HG02938 (cell line): Measurements from ENCODE around the gene ELP2.
"Not testable (repeated sequence)": the region's sequence is repeated elsewhere in the genome, so short reads cannot be mapped to it uniquely, and the experiment has no call there.

ENCODE experiments used
- ATAC-seq: cut with Tn5 transposase; IDR thresholded peaks from one replicate; pipeline ENCODE4 v1.9.1; 2021; ENCODE audit warnings: mild to moderate bottlenecking, moderate library complexity; ENCODE audit not compliant: unreplicated experiment

ELP2 gene

DNA sequence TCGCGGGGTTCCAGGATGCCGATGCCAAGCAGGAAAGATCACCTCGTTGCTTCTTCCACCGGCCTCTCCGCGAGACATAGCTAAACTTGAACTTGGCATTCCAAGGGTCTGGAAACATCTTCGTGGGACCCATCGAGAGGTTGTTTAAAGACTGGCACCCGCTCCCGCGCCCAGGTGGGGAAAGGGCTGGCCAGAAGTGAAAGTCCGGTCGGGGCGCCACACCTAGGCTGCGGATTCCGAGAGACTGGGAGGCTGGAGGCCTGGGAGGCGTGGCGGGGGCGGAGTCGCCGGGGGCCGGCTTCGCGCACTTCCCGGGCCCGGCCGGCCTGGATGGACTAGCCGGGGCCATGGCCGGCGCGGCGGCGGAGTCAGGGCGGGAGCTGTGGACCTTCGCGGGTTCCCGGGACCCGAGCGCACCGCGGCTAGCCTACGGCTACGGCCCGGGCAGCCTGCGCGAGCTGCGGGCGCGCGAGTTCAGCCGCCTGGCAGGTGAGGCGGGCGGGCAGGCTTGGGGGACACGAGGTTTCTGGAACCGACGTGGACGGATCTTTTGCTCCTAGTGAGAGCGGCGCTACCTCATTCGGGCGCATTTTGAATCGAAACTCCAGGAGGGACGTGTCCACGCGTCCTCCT lies 57.6 kb downstream of the ELP2 start, which contains the start of gene MOCOS:
Gene MOCOS, plus strand, starts transcription at position 305 of the 633 bp plus-strand sequence. Its CDS starts 43 bp downstream, at position 348.
- peak; percentile 55 for ATAC-seq

DNA sequence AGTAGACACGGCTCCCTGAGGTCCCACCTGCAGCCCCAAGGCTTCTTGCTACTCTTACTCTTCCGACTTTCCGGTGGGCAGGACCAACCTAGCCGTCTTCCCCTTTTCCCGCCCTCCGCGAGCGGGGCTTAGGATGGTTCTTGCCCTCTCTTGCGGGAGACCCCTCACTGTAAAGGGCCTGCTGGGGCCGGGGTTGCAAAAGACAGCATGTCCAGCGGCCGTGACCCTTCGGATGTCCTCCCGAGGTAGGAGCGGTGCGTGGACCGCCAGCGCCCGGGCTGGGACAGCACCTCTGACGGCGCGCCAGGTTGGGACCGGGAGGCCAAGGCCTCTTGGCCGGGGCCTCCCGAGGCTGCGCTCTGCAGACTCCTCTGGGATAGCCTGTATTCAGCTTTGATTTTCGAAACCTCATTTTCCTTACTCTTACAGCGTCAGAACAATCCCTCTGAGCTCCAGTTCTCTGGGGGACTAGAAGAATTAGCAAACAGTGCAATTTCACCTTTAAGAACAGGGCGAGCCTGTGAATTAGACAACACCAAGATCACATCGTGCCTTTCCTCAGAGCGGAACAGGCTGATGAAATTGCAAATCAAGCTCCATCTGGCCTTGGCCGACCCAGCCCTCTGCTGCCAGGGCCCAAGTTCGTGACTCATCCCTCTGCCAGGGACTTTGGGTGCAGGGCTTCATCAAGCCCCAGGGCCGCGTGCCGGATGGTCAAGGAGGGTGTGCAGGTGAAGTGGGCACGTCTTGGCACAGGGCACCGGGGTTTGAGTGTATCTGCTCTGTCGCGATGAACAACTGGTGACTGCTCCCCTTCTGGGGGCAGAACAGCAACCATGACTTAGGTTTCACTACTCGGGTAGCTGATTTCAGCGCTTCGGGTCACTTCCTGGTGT lies 58.4 kb downstream of the ELP2 start:
- ATAC-seq: peak; percentile 7

DNA sequence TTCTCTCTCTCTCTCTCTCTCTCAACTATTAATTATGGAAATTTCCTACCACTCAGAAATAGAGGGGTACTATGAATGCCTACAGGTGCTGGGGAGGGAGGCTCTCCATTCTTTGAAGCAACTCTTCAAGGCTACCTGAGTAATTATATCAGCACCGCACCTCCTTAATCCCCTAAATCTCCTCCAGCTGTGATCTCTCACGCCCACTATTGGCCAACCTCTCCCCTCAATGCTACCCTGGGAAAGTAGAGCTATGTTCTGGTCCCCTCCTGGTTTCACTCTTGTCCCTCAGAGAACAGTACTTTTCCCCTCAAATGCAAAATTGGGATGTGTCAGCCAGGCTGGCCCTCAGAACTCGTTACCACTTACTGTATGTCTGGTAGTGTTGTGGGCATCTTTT lies 59.2 kb downstream of the ELP2 start:
- no peak for ATAC-seq

DNA sequence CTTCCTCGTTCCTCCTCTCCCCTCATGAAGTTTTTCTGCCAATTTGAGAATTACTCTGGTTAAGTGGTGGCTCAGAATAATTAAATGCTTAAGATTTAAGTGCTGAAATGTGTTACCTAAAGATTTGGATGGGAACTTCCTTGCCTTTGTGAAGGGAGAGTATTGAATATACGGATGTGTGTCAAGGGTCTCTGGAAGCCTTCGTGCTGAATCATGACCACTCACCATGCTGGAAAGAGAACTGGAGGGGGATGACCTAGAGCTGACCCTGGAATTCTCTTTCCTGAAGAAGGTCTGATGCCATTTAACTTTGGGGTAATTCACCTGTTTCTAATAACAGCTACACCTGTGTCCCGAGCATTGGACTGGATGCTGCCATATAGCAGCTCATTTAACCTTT lies 59.8 kb downstream of the ELP2 start:
- ATAC-seq: no peak

DNA sequence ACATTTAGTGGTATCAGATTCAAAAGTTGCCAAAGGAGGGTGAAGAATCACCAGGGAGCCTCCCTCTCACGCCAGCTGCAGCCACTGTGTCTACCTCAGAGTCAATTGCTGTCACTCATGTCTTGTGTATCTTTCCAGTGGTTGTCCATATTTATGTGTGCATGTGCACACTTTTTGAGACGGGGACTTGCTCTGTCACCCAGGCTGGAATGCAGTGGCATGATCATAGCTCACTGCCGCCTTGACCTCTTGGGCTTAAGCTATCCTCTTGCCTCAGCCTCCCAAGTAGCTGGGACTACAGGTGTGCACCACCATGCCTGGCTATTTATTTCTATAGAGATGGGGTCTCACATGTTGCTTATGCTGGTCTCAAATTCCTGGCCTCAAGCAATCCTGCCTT lies 61.6 kb downstream of the ELP2 start:
- ATAC-seq: no peak

DNA sequence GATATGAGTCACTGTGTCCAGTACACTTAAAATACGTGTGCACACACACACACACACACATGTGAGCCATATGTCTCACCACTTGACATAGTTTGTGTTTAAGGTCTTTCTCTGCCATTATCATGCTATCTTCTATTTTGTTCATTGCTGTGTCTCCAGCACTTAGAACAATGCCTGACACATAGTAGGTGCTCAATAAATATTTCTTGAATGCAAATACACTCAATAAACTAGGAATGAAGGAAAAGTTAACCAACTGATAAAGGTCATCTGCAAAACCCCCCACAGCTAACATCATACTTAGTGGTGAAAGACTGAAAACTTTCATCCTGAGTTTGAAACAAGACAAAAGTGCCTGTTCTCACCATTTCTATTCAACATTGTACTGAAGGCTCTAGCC lies 62.0 kb downstream of the ELP2 start:
- ATAC-seq: no peak

DNA sequence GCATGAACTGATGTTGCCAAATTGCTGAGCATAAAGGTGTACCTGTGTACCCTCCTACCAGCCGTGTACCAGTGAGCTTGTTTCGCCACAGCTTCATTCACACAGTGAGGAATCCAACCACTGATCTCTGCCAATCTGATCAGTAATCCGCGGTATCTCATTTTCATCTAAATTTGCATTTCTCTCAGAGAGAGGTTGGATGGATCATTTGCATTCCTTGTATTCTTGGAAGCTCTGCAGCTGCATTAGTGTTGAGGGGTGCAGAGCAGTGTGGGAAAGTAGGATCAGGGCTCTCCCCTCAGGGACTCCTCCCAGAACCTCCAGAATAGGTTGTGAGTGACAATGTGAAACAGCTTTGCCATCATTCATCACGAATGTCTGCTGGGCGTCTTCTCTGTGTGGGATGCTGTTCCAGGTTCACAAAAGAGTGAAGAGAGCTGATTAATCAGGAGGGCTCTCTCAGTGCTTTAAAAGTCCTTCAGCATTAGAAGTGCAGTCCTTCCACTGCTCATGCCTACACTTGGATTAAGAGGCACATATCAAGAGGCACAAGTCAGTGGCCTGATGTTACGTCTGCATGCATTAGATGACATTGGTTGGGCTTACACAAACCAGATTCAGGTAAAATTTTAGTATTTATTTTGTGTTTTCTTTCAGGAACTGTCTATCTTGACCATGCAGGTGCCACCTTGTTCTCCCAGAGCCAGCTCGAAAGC lies 65.1 kb downstream of the ELP2 start:
- no peak for ATAC-seq

DNA sequence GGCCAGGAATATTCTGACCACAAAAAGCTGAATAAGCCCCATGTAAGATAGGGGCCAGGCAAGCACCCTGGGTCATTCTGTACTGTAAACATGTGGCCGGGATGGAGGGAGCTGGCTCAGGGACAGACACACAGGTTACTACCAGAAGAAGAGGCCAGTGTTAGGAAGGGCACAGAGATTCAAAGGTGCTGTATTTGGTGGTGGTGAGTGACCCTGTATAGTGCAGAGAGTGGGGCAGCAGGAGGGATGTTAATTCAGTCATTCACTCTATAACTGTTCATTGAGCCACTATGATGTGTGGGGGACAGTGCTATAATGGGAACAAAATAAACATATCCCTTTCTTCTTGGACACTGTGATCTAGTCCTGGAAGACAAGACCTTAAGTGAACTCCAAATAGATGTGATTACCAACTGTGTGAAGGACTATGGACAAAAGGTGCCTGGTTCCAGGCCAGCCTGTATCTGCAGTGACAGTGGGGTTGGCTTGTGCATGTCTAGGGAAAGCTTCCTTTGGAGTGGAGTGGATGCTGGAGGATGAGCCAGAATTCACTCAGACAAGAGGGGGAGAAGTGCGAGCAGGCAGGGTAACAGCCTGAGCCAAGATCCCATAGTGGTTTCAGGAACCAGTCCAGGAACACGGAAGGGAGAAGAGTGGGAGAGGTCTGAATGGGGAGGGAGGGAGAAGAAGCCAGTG lies 65.9 kb downstream of the ELP2 start:
- no peak for ATAC-seq

DNA sequence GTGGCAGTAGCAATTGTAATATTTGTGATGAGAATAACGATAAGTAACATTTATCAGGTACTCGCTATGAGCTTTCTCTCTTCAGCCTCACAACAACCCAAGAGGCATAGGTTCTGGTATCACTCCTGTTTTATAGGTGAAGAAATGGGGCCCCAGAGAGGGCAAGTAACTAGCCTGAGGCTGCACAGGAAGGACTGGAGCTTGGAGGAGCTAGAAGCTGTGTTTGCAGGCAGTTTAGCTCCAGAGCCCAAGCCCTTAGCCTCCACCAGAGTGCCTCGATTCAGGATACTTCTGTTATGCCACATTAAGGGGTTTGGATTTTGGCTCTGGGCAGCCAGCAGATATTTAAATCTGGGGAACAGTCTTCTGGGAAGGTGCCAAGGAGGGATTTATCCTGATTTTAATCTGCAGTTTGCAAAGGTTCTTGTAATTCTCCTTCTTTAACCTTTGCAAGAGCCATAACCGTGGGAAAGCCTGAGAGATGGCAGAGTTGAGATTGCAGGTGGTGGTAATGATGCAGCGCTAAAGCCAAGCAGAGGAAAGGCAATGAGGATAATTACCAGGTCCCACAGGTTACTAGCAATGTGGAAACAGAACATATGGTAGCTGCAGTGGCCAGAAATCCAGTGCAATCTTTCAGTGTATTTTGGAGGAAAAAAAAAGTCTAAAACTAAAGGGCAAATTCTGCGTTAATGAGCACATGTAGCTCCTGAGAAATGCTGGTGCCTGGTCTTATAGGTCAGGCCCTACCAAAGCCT lies 66.7 kb downstream of the ELP2 start:
- ATAC-seq: no peak

DNA sequence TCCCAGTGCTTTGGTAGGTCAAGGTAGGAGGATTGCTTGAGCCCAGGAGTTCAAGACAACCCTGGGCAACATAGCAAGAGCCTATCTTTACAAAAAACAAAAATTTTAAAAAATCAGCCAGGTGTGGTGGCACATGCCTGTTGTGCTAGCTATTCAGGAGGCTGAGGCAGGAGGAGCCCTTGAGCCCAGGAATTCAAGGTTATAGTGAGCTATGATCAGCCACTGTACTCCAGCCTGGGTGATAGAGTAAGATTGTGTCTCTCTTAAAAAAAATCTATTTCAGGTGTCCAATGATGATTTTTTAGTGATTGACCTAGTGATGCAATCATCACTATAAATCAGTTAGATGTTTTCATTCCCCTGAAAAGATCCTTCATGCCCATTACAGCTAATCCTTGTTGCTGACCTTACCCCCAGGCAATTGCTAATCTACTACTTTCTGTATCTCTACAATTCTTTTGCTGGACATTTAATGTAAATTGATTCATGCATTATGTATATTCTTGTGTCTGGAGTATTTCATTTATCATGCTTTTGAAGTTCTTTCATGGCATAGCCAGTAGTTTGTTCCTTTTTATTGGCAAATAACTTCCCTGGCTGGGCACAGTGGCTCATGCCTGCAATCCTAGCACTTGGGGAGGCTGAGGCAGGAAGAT lies 67.9 kb downstream of the ELP2 start:
- ATAC-seq: no peak

DNA sequence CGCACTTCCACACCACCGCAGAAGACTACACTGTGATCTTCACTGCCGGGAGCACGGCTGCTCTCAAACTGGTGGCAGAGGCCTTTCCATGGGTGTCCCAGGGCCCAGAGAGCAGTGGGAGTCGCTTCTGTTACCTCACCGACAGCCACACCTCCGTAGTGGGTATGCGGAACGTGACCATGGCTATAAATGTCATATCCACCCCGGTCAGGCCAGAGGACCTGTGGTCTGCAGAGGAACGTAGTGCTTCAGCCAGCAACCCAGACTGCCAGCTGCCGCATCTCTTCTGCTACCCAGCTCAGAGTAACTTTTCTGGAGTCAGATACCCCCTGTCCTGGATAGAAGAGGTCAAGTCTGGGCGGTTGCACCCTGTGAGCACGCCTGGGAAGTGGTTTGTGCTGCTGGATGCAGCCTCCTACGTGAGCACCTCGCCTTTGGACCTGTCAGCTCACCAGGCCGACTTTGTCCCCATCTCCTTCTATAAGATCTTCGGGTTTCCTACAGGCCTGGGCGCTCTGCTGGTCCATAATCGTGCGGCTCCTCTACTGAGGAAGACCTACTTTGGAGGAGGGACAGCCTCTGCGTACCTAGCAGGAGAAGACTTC lies 70.1 kb downstream of the ELP2 start:
- no peak for ATAC-seq

DNA sequence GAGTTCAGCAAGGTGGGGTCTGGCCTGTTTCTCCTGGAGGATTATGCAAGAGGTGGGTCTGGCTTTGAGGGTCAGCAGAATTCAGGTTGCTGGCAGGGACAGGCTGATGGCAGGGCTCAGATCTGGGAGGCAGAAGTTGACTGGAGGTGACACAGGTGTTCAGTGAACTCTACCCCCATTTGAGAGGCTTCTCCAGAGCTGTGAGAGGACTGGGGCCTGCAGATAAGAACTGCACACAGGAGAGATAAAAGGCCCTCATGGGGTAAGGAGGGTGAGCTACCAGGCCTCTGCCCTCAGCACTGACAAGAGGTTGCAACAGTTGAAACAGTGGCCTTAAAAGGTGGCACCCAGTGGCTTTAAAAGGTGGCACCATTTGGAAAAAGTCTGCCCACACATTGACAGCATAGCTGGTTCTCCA lies 70.7 kb downstream of the ELP2 start:
- no peak for ATAC-seq

DNA sequence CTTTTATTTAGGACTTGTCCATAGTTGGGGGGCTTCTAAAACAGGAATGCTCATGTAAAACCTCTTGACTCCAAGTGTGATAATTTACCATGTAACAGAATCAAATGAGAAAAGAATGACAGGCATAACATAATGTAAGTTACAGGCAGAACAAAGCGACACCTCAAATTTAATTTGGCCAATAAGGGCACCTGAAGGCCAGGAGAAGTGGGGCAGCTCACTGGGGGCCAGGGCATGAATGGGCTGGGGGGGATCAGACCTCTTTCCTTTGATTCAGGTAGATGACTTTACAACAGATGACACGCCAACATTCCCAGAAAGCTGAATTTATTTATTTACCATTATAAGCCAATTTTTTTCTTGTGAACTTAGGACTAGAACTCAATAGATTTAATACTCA lies 72.1 kb downstream of the ELP2 start:
- no peak for ATAC-seq

DNA sequence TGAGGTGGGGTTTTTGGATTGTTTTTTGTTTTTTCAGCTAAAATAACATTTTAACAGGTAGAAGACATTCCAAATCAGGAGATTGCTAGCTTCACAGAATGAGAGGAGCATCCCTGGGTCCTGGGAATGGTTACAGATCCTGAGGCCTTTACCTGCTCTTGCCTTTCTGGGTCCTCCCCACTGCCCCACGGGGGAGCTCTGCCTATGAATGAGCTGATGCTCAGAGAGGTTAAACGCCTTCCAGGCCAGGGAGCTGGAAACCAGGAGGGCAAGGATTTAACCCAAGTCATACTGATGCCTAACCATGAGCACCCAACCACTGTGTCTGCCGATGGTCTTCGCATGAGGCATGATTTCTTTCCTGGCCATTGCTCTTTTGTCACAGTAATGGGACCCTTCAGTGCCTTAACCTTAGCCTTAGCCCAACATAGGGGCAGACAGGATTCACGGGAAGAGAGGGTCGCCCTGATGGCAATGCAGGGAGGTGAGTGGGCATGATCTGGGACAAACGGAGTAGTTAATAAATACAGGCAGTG lies 73.7 kb downstream of the ELP2 start:
- no peak for ATAC-seq

DNA sequence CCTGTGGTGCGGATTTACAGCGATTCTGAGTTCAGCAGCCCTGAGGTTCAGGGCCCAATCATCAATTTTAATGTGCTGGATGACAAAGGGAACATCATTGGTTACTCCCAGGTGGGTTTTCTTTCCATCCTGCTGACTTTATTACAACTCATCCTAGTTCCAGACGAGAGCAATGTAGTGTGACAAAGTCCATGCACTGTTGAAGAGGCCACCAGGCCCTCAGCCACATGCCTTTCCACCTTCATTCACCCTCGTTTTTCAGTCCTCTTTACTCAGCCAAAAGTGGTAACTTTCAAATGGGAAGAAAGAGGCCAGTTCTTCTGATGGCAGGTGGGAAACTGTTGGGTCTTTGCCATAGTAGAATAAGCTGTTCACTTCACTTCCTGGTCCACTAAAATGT lies 75.5 kb downstream of the ELP2 start:
- ATAC-seq: no peak

DNA sequence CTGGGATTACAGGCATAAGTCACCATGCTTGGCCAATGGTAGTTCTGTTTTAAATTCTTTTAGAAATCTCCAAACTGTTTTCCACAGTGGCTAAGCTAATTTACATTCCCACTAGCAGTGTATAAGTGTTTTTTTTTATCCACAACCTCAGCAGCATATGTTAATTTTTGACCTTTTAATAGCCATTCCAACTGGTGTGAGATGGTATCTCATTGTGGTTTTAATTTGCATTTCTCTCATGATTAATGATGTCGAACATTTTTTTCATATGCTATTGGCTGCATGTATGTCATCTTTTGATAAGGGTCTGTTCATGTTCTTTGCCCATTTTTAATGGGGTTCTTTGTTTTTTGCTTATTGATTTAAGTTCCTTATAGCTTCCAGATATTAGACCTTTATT lies 77.6 kb downstream of the ELP2 start:
- ATAC-seq: no peak

DNA sequence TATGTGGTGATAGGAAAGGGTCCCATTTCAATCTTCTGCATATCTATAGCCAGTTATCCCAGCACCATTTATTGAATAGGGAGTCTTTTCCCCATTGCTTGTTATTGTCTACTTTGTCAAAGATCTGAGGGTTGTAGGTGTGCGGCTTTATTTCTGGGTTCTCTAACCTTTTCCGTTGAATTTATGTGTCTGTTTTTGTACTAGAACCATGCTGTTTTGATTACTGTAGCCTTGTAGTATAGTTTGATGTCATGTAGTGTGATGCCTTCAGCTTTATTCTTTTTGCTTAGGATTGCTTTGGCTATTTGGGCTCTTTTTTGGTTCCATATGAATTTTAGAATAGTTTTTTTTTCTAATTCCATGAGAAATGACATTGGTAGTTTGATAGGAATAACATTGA lies 78.3 kb downstream of the ELP2 start:
- not testable (repeated sequence) for ATAC-seq

DNA sequence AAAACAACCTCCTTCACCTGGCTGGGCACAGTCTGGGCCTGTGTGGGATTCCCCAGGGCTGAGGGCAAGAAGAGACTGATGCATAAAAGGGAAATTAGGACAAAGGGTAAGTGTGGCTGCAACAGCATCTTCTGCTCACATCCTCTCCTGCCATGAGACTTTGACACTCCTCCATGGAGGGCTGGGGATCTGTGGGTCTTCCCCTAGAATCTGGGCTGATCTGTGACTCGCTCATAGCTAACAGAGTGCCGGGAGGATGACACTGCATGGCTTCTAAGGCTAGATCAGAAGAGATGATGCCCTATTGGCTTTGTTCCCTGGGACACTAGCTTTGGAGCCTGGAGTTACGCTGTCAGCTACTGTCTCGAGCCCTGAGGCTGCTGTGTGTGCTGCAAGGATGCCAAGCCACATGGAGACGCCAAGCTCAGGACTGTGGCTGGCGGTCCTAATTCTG lies 81.9 kb downstream of the ELP2 start:
- no peak for ATAC-seq
